Mesendoderm (in vitro differentiated cells): ENCODE data around the gene OOSP1.
"Not testable (repeated sequence)": the region's sequence is repeated elsewhere in the genome, so short reads cannot be mapped to it uniquely, and the experiment has no call there.

ENCODE experiments used
- DNase-seq: peaks from one replicate; pipeline ENCODE4 v3.0.0; 2013
- H2AK5ac ChIP-seq: 2 replicates; pipeline ENCODE4 v1.6.1; 2013; ENCODE audit warnings: low read length, inconsistent platforms
- H2BK120ac ChIP-seq: 2 replicates; pipeline ENCODE4 v1.6.1; 2013; ENCODE audit warnings: low read depth, mild to moderate bottlenecking, low read length, moderate library complexity, mixed read lengths
- H2BK15ac ChIP-seq: replicated peaks from 2 replicates; pipeline ENCODE4 v1.6.1; 2013; ENCODE audit warnings: low read depth, mild to moderate bottlenecking, moderate library complexity
- H2BK5ac ChIP-seq: 2 replicates; pipeline ENCODE4 v1.6.1; 2013; ENCODE audit warnings: low read length, inconsistent platforms
- H3K18ac ChIP-seq: 2 replicates; pipeline ENCODE4 v1.6.1; 2013; ENCODE audit warnings: mild to moderate bottlenecking, low read length, mixed read lengths
- H3K23ac ChIP-seq: one replicate; pipeline ENCODE4 v1.6.1; 2013; ENCODE audit warnings: low read length
- H3K27ac ChIP-seq: 2 replicates; pipeline ENCODE4 v1.5.1; 2013; ENCODE audit warnings: low read depth, mild to moderate bottlenecking, inconsistent platforms, low read length, moderate library complexity
- H3K27me3 ChIP-seq: 2 replicates; pipeline ENCODE4 v1.6.1; 2013; ENCODE audit warnings: low read length, control low read depth, mild to moderate bottlenecking, inconsistent platforms; ENCODE audit not compliant: insufficient read depth, poor library complexity
- H3K36me3 ChIP-seq: 2 replicates; pipeline ENCODE4 v1.6.1; 2013; ENCODE audit warnings: low read length, inconsistent platforms; ENCODE audit not compliant: control insufficient read depth, insufficient read depth
- H3K4ac ChIP-seq: one replicate; pipeline ENCODE4 v1.6.1; 2013; ENCODE audit warnings: low read depth, mild to moderate bottlenecking, low read length, moderate library complexity
- H3K4me1 ChIP-seq: 2 replicates; pipeline ENCODE4 v1.6.1; 2013; ENCODE audit warnings: low read depth, low read length, inconsistent platforms; ENCODE audit not compliant: control insufficient read depth
- H3K4me2 ChIP-seq: 2 replicates; pipeline ENCODE4 v1.6.1; 2013; ENCODE audit warnings: low read length
- H3K4me3 ChIP-seq: 2 replicates; pipeline ENCODE4 v1.5.1; 2013; ENCODE audit warnings: mild to moderate bottlenecking, low read length
- H3K56ac ChIP-seq: one replicate; pipeline ENCODE4 v1.6.1; 2013; ENCODE audit warnings: low read length
- H3K79me1 ChIP-seq: 2 replicates; pipeline ENCODE4 v1.6.1; 2013; ENCODE audit warnings: low read length, inconsistent platforms
- H3K79me2 ChIP-seq: 2 replicates; pipeline ENCODE4 v1.6.1; 2013; ENCODE audit warnings: mild to moderate bottlenecking, low read length; ENCODE audit not compliant: control insufficient read depth, insufficient read depth
- H3K9ac ChIP-seq: 2 replicates; pipeline ENCODE4 v1.6.1; 2013; ENCODE audit warnings: low read length, inconsistent platforms
- H4K5ac ChIP-seq: one replicate; pipeline ENCODE4 v1.6.1; 2013; ENCODE audit warnings: low read length
- H4K8ac ChIP-seq: one replicate; pipeline ENCODE4 v1.6.1; 2013; ENCODE audit warnings: low read depth, mild to moderate bottlenecking, control low read depth, low read length, moderate library complexity
- WGBS: extraction: QIAGEN DNeasy Blood & Tissue Kit; methylation state at CpG from one replicate; pipeline ENCODE4 v1.1.7; 2013; ENCODE audit warnings: low lambda C conversion rate, missing lambda C conversion rate; ENCODE audit not compliant: insufficient coverage; ENCODE audit errors: extremely low coverage; 5-methylcytosine and 5-hydroxymethylcytosine counted together

OOSP1 gene

DNA sequence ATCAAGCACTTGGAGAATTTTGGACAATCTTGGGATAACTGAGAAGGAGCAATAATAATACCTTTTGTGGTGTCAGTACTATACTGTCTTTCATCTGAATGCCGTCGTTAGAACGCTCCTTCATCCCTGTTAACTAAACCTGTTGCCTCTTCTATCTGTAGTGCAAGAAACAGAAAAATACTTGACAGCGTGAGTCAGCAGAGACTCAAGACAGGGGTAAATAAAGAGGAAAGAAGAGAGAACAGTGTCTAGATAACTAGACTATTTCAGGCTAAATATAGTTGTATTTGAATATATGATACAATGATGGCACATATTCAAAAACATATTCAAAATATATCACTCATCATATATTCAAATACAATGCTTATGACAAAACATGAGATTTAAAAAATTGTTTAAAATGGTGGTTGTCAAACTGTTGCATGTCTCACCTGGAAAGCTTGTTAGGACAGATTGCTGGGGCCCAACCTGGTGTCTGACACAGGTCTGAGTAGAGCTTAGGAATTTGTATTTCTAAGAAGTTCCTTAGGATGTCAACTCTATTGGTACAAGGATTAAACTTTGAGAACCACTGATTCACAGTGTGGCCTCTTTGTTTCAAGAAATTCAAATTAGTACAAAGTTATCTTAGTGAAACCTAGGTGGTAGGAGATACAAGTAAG is 43.0 kb downstream of the OOSP1 start:
- WGBS, result no CpG with 5 or more reads among the region's 4 CpGs
- Histone ChIP-seq H3K4me2 (no peak overlapping the region), H4K8ac (no peak overlapping the region), H4K5ac (no peak overlapping the region), H3K27ac (no peak overlapping the region), H2BK120ac (no peak overlapping the region), H3K79me1 (no peaks in the 10 kb centered on the region), H3K56ac (no peak overlapping the region), H3K4ac (no peak overlapping the region), H2AK5ac (no peak overlapping the region), H3K18ac (no peak overlapping the region), H3K27me3 (no peaks in the 10 kb centered on the region), H3K79me2 (no peaks in the 10 kb centered on the region), H2BK5ac (no peak overlapping the region), H3K36me3 (no peaks in the 10 kb centered on the region), H2BK15ac (no peak overlapping the region), H3K9ac (no peak overlapping the region), H3K23ac (no peak overlapping the region), H3K4me3 (no peak overlapping the region), H3K4me1 (no peaks in the 10 kb centered on the region)
- no peak for DNase-seq

DNA sequence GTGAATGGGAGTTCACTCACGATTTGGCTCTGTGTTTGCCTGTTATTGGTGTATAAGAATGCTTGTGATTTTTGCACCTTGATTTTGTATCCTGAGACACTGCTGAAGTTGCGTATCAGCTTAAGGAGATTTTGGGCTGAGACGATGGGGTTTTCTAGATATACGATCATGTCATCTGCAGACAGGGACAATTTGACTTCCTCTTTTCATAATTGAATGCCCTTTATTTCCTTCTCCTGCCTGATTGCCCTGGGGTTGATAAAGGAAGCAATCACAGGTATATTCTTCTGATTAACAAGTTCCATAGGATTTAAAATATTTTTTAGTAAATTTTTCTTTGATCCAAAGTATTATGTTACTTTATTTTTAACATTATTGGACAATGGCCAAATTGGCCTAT is 43.8 kb downstream of the OOSP1 start:
- H3K4me1 ChIP-seq, H3K23ac ChIP-seq, DNase-seq, H3K18ac ChIP-seq, H3K27me3 ChIP-seq, H2BK120ac ChIP-seq, H3K56ac ChIP-seq, H3K4ac ChIP-seq, H3K27ac ChIP-seq, H3K79me1 ChIP-seq, H3K9ac ChIP-seq, H3K4me3 ChIP-seq, H4K8ac ChIP-seq, H2BK5ac ChIP-seq, H3K4me2 ChIP-seq, H2BK15ac ChIP-seq, H2AK5ac ChIP-seq, H3K79me2 ChIP-seq, H3K36me3 ChIP-seq, H4K5ac ChIP-seq: not testable (repeated sequence)
- WGBS, result no CpG with 5 or more reads among the region's 4 CpGs

DNA sequence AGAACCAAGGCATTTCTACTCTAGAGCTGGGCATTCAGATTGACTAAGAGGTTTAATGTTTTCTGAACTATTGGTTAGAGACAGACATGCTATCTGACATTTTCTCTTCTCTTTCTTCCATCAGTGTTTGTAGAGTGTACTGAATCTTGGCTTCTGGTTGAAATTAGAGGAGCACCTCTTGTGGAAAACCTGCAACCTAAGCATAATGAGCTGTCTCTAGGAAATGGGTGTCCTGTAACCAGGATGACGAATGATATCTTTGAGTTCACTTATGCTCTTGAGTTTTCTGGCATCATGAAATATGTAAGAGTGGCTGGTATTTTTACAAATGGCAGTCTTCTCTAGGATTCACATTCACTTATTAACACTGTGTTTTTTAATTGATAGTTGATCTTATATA is 45.0 kb downstream of the OOSP1 start:
- no peak overlapping the region for H2AK5ac ChIP-seq
- H3K9ac ChIP-seq, result no peak overlapping the region
- no peaks in the 10 kb centered on the region for H3K36me3 ChIP-seq
- WGBS, result no CpG with 5 or more reads among the region's 1 CpG
- no peaks in the 10 kb centered on the region for H3K27me3 ChIP-seq
- H3K23ac ChIP-seq, result no peak overlapping the region
- H3K4me2 ChIP-seq, result no peak overlapping the region
- no peak overlapping the region for H3K56ac ChIP-seq
- H4K5ac ChIP-seq, result no peak overlapping the region
- no peaks in the 10 kb centered on the region for H3K79me1 ChIP-seq
- H4K8ac ChIP-seq, result no peak overlapping the region
- no peaks in the 10 kb centered on the region for H3K79me2 ChIP-seq
- DNase-seq, result no peak
- no peak overlapping the region for H2BK120ac ChIP-seq
- no peak overlapping the region for H3K4ac ChIP-seq
- no peaks in the 10 kb centered on the region for H3K4me1 ChIP-seq
- no peak overlapping the region for H2BK5ac ChIP-seq
- H3K18ac ChIP-seq, result no peak overlapping the region
- no peak overlapping the region for H2BK15ac ChIP-seq
- H3K4me3 ChIP-seq, result no peak overlapping the region
- no peak overlapping the region for H3K27ac ChIP-seq

DNA sequence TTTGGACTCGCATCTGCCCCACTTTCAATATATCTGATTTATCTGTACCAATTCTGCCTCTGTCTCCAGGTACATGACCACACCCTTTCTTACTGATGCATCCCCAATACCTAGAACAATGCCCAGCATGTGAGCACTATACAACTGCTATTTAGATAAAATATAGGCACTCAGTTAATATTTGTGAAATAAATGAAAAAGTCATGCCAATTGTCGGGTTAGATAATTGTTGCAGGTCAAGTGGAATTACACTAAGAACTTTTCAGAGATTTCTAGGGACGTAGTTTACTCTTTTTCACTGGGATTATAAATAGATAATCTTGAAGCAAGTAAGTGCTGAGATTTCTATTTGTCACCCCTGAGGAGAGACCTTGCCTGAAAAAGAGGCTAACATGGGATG is 46.1 kb downstream of the OOSP1 start:
- Histone ChIP-seq H2AK5ac (no peak overlapping the region), H4K8ac (no peak overlapping the region), H3K4me1 (no peaks in the 10 kb centered on the region), H3K56ac (no peak overlapping the region), H3K27me3 (no peaks in the 10 kb centered on the region), H3K18ac (no peak overlapping the region), H3K4ac (no peak overlapping the region), H2BK5ac (no peak overlapping the region), H3K4me3 (no peak overlapping the region), H3K27ac (no peak overlapping the region), H2BK15ac (no peak overlapping the region), H3K36me3 (no peaks in the 10 kb centered on the region), H3K4me2 (no peak overlapping the region), H3K9ac (no peak overlapping the region), H2BK120ac (no peak overlapping the region), H4K5ac (no peak overlapping the region), H3K79me1 (no peaks in the 10 kb centered on the region), H3K79me2 (no peaks in the 10 kb centered on the region), H3K23ac (no peak overlapping the region)
- WGBS, result no CpG with 5 or more reads among the region's 3 CpGs
- DNase-seq, result no peak

DNA sequence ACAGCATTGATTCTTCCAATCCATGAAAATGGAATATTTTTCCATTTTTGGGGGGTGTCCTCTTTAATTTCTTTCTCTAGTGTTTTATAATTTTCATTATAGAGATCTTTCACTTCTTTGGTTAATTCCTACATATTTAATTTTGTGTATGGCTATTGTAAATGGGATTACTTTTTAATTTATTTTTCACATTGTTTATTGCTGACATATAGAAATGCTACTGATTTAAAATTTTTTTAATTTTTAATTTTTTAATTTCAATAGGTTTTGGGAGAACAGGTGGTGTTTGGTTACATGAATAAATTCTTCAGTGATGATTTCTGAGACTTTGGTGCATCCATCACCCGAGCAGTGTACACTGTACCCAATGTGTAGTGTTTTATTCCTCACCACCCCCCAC is 52.2 kb downstream of the OOSP1 start:
- no peaks in the 10 kb centered on the region for H3K79me1 ChIP-seq
- H3K4me3 ChIP-seq, result no peak overlapping the region
- H3K9ac ChIP-seq, result no peak overlapping the region
- no peaks in the 10 kb centered on the region for H3K36me3 ChIP-seq
- H2BK5ac ChIP-seq, result no peak overlapping the region
- no peak overlapping the region for H3K27ac ChIP-seq
- no peaks in the 10 kb centered on the region for H3K27me3 ChIP-seq
- H3K79me2 ChIP-seq, result no peaks in the 10 kb centered on the region
- H2BK120ac ChIP-seq, result no peak overlapping the region
- no peak overlapping the region for H3K4me2 ChIP-seq
- H2BK15ac ChIP-seq, result no peak overlapping the region
- no peak overlapping the region for H4K8ac ChIP-seq
- H3K4me1 ChIP-seq, result no peaks in the 10 kb centered on the region
- no peak overlapping the region for H3K23ac ChIP-seq
- H2AK5ac ChIP-seq, result no peak overlapping the region
- no CpG with 5 or more reads among the region's 1 CpG for WGBS
- no peak for DNase-seq
- H4K5ac ChIP-seq, result no peak overlapping the region
- H3K4ac ChIP-seq, result no peak overlapping the region
- no peak overlapping the region for H3K18ac ChIP-seq
- no peak overlapping the region for H3K56ac ChIP-seq

DNA sequence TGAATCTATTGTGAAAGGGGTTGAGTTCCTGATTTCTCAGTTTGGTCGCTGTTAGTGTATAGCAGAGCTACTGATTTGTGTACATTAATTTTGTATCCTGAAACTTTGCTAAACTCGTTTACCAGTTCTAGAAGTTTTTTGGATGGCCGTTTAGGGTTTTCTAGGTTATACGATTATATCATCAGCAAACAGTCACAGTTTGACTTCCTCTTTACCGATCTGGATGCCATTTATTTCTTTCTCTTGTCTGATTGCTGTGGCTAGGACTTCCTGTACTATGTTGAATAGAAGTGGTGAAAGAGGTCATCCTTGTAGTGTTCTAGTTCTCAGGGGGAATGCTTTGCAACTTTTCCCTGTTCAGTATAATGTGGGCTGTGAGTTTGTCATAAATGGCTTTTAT is 54.2 kb downstream of the OOSP1 start:
- H3K27ac ChIP-seq, result no peak overlapping the region
- H3K27me3 ChIP-seq, result no peaks in the 10 kb centered on the region
- no peak overlapping the region for H2BK120ac ChIP-seq
- H3K56ac ChIP-seq, result no peak overlapping the region
- H2BK5ac ChIP-seq, result no peak overlapping the region
- H3K36me3 ChIP-seq, result no peaks in the 10 kb centered on the region
- no peak overlapping the region for H3K4ac ChIP-seq
- no peak overlapping the region for H2AK5ac ChIP-seq
- H3K18ac ChIP-seq, result no peak overlapping the region
- no peak overlapping the region for H4K8ac ChIP-seq
- H3K9ac ChIP-seq, result no peak overlapping the region
- DNase-seq, result no peak
- H3K4me3 ChIP-seq, result no peak overlapping the region
- H3K79me1 ChIP-seq, result no peaks in the 10 kb centered on the region
- no CpG with 5 or more reads among the region's 5 CpGs for WGBS
- H3K4me1 ChIP-seq, result no peaks in the 10 kb centered on the region
- H3K4me2 ChIP-seq, result no peak overlapping the region
- H3K79me2 ChIP-seq, result no peaks in the 10 kb centered on the region
- H3K23ac ChIP-seq, result no peak overlapping the region
- H4K5ac ChIP-seq, result no peak overlapping the region
- H2BK15ac ChIP-seq, result no peak overlapping the region
